SK-N-SH (cell line): ENCODE data around the gene ZNF106. TPM values are rescaled to one million over a fixed set of nuclear protein-coding genes. Genes with fewer than 3 reads are reported as not detected.

ENCODE experiments used
- CTCF ChIA-PET: fragments of 300-600, 350-600 bp; formaldehyde crosslinking; extraction: SDS; loops from one replicate; lab custom pipeline; 2021; lab: Yijun Ruan, JAX
- POLR2A ChIA-PET: fragments of 350-600 bp; sonication (Branson Sonifier 250); formaldehyde crosslinking; extraction: SDS; loops from one replicate; lab custom pipeline; 2020; ENCODE audit warnings: antibody characterized with exemption, inconsistent platforms; lab: Yijun Ruan, JAX
- DNase-seq: peaks from one replicate; pipeline ENCODE4 v3.0.0; 2012
- H2AFZ ChIP-seq: fragments of 200-600 bp; sonication (generic); 2 replicates; pipeline ENCODE4 v1.8.1; 2016; ENCODE audit warnings: antibody characterized with exemption, mild to moderate bottlenecking, low read depth
- H3F3A ChIP-seq: fragments of 200-600 bp; sonication (generic); replicated peaks from 2 replicates; pipeline ENCODE3; 2016; ENCODE audit warnings: antibody characterized with exemption, mild to moderate bottlenecking; ENCODE audit not compliant: insufficient read depth
- H3K27ac ChIP-seq, 2 experiments: fragments of 200-500 bp in 1 of 2; fragments of 200-600 bp in 1 of 2; sonication (Bioruptor generic) in 1 of 2; sonication (generic), shearing (Covaris generic) in 1 of 2; 2 replicates each; pipeline versions ENCODE4 v1.5.1 to v1.6.1; 2014 to 2016; ENCODE audit warnings: low read depth in 2 of 2, inconsistent platforms in 1 of 2, low read length in 1 of 2, mild to moderate bottlenecking in 1 of 2, mixed read lengths in 1 of 2
- H3K27me3 ChIP-seq: fragments of 200-600 bp; sonication (generic), shearing (Covaris generic); 2 replicates; pipeline ENCODE4 v1.6.1; 2016; ENCODE audit warnings: mixed run types; ENCODE audit not compliant: insufficient read depth
- H3K36me3 ChIP-seq, 2 experiments: fragments of 200-500 bp in 1 of 2; fragments of 200-600 bp in 1 of 2; sonication (Bioruptor generic) in 1 of 2; sonication (generic) in 1 of 2; replicated peaks in 1 of 2; 2 replicates each; pipeline versions ENCODE3 to v1.5.1; 2014 to 2016; ENCODE audit warnings: low read length in 1 of 2, mild to moderate bottlenecking in 1 of 2; ENCODE audit not compliant: insufficient read depth in 2 of 2, control insufficient read depth in 1 of 2
- H3K4me1 ChIP-seq, 2 experiments: fragments of 200-500 bp in 1 of 2; fragments of 200-600 bp in 1 of 2; sonication (Bioruptor generic) in 1 of 2; sonication (generic), shearing (Covaris generic) in 1 of 2; 2 replicates each; pipeline versions ENCODE4 v1.5.1 to v1.6.1; 2014 to 2016; ENCODE audit warnings: low read depth in 1 of 2, low read length in 1 of 2, mixed run types in 1 of 2; ENCODE audit not compliant: insufficient read depth in 2 of 2, control insufficient read depth in 1 of 2
- H3K4me2 ChIP-seq: fragments of 200-600 bp; sonication (generic), shearing (Covaris generic); 2 replicates; pipeline ENCODE4 v1.6.1; 2017; ENCODE audit warnings: mixed run types
- H3K4me3 ChIP-seq, 2 experiments: fragments of 200-500 bp in 1 of 2; fragments of 200-600 bp in 1 of 2; sonication (Bioruptor generic) in 1 of 2; sonication (generic), shearing (Covaris generic) in 1 of 2; 2 replicates each; pipeline versions ENCODE4 v1.5.1 to v1.8.1; 2014 to 2016; ENCODE audit warnings: low read depth in 2 of 2, inconsistent platforms in 1 of 2, low read length in 1 of 2, mild to moderate bottlenecking in 1 of 2, mixed read lengths in 1 of 2, moderate library complexity in 1 of 2
- H3K79me2 ChIP-seq: fragments of 200-600 bp; sonication (generic); 2 replicates; pipeline ENCODE4 v1.8.1; 2017; ENCODE audit warnings: mild to moderate bottlenecking; ENCODE audit not compliant: insufficient read depth
- H3K9ac ChIP-seq: fragments of 200-600 bp; sonication (generic); 2 replicates; pipeline ENCODE4 v1.6.1; 2017; ENCODE audit warnings: mixed run types
- H3K9me2 ChIP-seq: fragments of 200-600 bp; sonication (generic); 2 replicates; pipeline ENCODE4 v1.6.1; 2017; ENCODE audit warnings: mixed run types
- H3K9me3 ChIP-seq: fragments of 200-600 bp; sonication (generic); 2 replicates; pipeline ENCODE4 v1.6.1; 2017; ENCODE audit warnings: mixed run types, mild to moderate bottlenecking, moderate library complexity
- H4K20me1 ChIP-seq: fragments of 200-600 bp; sonication (generic); 2 replicates; pipeline ENCODE4 v1.6.1; 2017; ENCODE audit warnings: mild to moderate bottlenecking, mixed run types; ENCODE audit not compliant: insufficient read depth
- CHD2 ChIP-seq: fragments of 150-350 bp; IDR thresholded peaks from 2 replicates; pipeline ENCODE4 v1.6.1; 2018; ENCODE audit warnings: low read length; ENCODE audit not compliant: partially characterized antibody
- ELF1 ChIP-seq: IDR thresholded peaks from 2 replicates; pipeline ENCODE4 v1.4.0; 2012
- EZH2phosphoT487 ChIP-seq: fragments of 200-600 bp; sonication (generic); IDR thresholded peaks from 2 replicates; pipeline ENCODE4 v1.6.1; 2017; ENCODE audit warnings: low read depth, mixed run types, mild to moderate bottlenecking, antibody characterized with exemption, moderate library complexity, borderline replicate concordance
- FOSL2 ChIP-seq: IDR thresholded peaks from 2 replicates; pipeline ENCODE4 v1.4.0; 2012; ENCODE audit warnings: low read depth, mild to moderate bottlenecking, moderate library complexity, borderline replicate concordance
- FOXM1 ChIP-seq: IDR thresholded peaks from 2 replicates; pipeline ENCODE4 v1.4.0; 2012; ENCODE audit warnings: low read depth, mild to moderate bottlenecking
- GABPA ChIP-seq: IDR thresholded peaks from 2 replicates; pipeline ENCODE4 v1.4.0; 2012; ENCODE audit warnings: low read depth, mild to moderate bottlenecking
- JUND ChIP-seq: IDR thresholded peaks from 2 replicates; pipeline ENCODE4 v1.4.0; 2012
- NFIC ChIP-seq: IDR thresholded peaks from 2 replicates; pipeline ENCODE4 v1.4.0; 2012; ENCODE audit warnings: borderline replicate concordance
- NRF1 ChIP-seq: IDR thresholded peaks from 2 replicates; pipeline ENCODE4 v1.6.1; 2012; ENCODE audit warnings: low read depth, mild to moderate bottlenecking, low read length
- POLR2AphosphoS5 ChIP-seq: IDR thresholded peaks from 2 replicates; pipeline ENCODE4 v1.6.1; 2012; ENCODE audit warnings: low read depth, low read length
- RCOR1 ChIP-seq: fragments of 150-350 bp; IDR thresholded peaks from 2 replicates; pipeline ENCODE4 v1.6.1; 2017; ENCODE audit warnings: antibody characterized with exemption, low read length
- RFX5 ChIP-seq: IDR thresholded peaks from 2 replicates; pipeline ENCODE4 v1.6.1; 2012; ENCODE audit warnings: mild to moderate bottlenecking, improper control_type of control experiment, low read length
- SIN3A ChIP-seq: IDR thresholded peaks from 2 replicates; pipeline ENCODE4 v1.6.1; 2012; ENCODE audit warnings: low read depth, mild to moderate bottlenecking, low read length, moderate library complexity, borderline replicate concordance
- SMC3 ChIP-seq: IDR thresholded peaks from 2 replicates; pipeline ENCODE4 v1.6.1; 2012; ENCODE audit warnings: low read depth, low read length, improper control_type of control experiment
- WGBS: methylation state at CpG from one replicate; pipeline ENCODE4 v1.1.6; 2017; ENCODE audit warnings: low lambda C conversion rate; 5-methylcytosine and 5-hydroxymethylcytosine counted together
- polyA plus RNA-seq, 3 experiments: library from polyadenylated mRNA; depleted of rRNA; stranded (reverse); fragments of >200 nt; gene quantifications; 2 replicates each; pipeline ENCODE4 v1.2.3, GENCODE V29; 2012
- TF ChIP-seq, protein P1 (sequence below): fragments of 200-600 bp; sonication (generic); IDR thresholded peaks from 2 replicates; pipeline ENCODE4 v1.6.1; 2017; ENCODE audit warnings: antibody characterized with exemption, mild to moderate bottlenecking, moderate library complexity
- TF ChIP-seq, protein P2 (sequence below): fragments of 150-350 bp; IDR thresholded peaks from 2 replicates; pipeline ENCODE4 v1.6.1; 2016; ENCODE audit warnings: mild to moderate bottlenecking, low read depth, low read length
- TF ChIP-seq, protein P3 (sequence below): IDR thresholded peaks from 2 replicates; pipeline ENCODE4 v1.4.0; 2012; ENCODE audit warnings: low read depth, borderline replicate concordance

ZNF106 gene
- polyA plus RNA-seq, 1 of the 3 experiments (the other 2 are of a cell fraction) = 8.9 TPM

DNA sequence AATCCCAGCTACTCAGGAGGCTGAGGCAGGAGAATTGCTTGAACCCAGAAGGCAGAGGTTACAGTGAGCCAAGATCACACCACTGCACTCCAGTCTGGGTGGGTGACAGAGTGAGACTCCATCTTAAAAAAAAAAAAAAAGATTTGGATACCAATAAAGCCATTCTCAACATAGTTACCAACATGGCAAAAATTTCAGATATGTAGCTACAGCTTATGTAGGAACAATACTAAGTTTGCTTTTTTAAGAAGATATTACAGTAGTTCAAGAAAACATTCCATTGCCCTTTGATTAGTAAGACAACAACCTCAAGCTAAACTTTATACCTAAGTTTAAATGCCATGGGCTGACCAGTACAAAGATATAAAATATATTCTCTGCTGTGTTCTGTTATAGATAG is 34.4 kb downstream of the ZNF106 start (continued):
- TF ChIP-seq CHD2 = no peak

DNA sequence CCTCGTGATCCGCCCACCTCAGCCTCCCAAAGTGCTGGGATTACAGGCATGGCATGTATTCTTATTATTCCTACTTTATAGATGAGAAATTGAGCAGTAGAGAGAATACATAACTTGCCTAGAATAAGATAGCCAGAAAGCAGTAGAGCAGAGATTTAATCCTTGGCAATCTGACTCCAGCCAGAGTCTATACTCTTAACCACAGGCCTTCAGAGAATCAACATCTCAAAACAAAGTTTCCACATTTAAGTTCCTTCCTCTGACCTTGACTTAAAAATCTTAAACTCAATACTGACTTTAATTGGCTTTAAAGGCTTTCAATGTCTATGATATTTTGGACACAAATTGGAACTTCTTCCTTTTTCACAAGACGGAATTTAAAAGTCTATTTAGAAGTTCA is 37.1 kb downstream of the ZNF106 start:
- Histone ChIP-seq H3K4me1 (peaks cover 8 to 16% of the 10 kb centered on the region in 2 experiments; a peak in 3 of 4 replicates), H3F3A (peaks cover 21% of the 10 kb centered on the region), H3K4me2 (no peak overlapping the region), H3K9me3 (no peaks in the 10 kb centered on the region), H4K20me1 (no peaks in the 10 kb centered on the region), H2AFZ (no peak overlapping the region), H3K4me3 (no peak overlapping the region), H3K79me2 (peaks cover 4% of the 10 kb centered on the region; the same call in 1 of the 2 replicates)
- 96% methylated on average over 3 of the region's 3 CpGs for WGBS
- POLR2A ChIA-PET = no interaction called here
- no peak for DNase-seq
- TF ChIP-seq NRF1 = no peak
- TF ChIP-seq, protein P1, sequence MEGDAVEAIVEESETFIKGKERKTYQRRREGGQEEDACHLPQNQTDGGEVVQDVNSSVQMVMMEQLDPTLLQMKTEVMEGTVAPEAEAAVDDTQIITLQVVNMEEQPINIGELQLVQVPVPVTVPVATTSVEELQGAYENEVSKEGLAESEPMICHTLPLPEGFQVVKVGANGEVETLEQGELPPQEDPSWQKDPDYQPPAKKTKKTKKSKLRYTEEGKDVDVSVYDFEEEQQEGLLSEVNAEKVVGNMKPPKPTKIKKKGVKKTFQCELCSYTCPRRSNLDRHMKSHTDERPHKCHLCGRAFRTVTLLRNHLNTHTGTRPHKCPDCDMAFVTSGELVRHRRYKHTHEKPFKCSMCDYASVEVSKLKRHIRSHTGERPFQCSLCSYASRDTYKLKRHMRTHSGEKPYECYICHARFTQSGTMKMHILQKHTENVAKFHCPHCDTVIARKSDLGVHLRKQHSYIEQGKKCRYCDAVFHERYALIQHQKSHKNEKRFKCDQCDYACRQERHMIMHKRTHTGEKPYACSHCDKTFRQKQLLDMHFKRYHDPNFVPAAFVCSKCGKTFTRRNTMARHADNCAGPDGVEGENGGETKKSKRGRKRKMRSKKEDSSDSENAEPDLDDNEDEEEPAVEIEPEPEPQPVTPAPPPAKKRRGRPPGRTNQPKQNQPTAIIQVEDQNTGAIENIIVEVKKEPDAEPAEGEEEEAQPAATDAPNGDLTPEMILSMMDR = no peak
- TF ChIP-seq SMC3 = no peak
- TF ChIP-seq GABPA = no peak
- TF ChIP-seq JUND = no peak
- TF ChIP-seq, protein P2, sequence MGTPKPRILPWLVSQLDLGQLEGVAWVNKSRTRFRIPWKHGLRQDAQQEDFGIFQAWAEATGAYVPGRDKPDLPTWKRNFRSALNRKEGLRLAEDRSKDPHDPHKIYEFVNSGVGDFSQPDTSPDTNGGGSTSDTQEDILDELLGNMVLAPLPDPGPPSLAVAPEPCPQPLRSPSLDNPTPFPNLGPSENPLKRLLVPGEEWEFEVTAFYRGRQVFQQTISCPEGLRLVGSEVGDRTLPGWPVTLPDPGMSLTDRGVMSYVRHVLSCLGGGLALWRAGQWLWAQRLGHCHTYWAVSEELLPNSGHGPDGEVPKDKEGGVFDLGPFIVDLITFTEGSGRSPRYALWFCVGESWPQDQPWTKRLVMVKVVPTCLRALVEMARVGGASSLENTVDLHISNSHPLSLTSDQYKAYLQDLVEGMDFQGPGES = no peak
- no peak for TF ChIP-seq SIN3A
- no peak for TF ChIP-seq ELF1
- no peak for TF ChIP-seq POLR2AphosphoS5
- no peak for TF ChIP-seq NFIC
- no peak for TF ChIP-seq FOSL2
- TF ChIP-seq RCOR1 = no peak
- no peak for TF ChIP-seq FOXM1
- TF ChIP-seq, all 33 proteins: peak for 0
- CTCF ChIA-PET = no interaction called here
- Histone ChIP-seq H3K27me3 (no peaks in the 10 kb centered on the region), H3K9me2 (no peaks in the 10 kb centered on the region), H3K27ac (peak overlapping the region in 1 of 2 experiments; percentile 17; a peak in 1 of 4 replicates), H3K9ac (no peak overlapping the region), H3K36me3 (peaks cover 34 to 35% of the 10 kb centered on the region in 2 experiments)

DNA sequence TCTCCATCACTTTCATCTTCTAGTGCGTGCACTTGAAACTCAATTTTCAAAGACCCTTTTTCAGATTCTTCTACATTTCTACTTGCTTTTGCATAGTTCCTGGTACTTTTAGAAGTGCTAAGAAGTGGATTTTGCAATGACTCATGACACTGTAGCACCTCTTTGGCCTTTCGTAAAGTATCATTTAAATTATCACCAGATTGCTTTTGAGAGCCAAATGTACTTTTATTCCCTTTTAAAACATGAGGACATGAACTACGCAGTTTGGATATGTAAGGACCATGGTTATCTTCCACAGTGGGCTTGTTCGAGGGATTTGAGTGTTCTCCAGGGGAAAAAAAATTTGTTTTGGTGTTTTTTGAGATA is 40.5 kb downstream of the ZNF106 start:
- CTCF ChIA-PET = no interaction called here
- Histone ChIP-seq H4K20me1 (no peaks in the 10 kb centered on the region), H3K4me2 (no peak overlapping the region), H3K9me3 (no peaks in the 10 kb centered on the region), H3K27ac (no peak overlapping the region), H3K79me2 (no peaks in the 10 kb centered on the region), H3F3A (peaks cover 8% of the 10 kb centered on the region), H3K4me3 (no peak overlapping the region), H3K36me3 (peaks cover 55 to 60% of the 10 kb centered on the region in 2 experiments)
- no peak for DNase-seq
- WGBS = 96% methylated on average over 4 of the region's 4 CpGs
- TF ChIP-seq RFX5 (no peak), EZH2phosphoT487 (no peak), FOXM1 (no peak)
- TF ChIP-seq, protein P1 = no peak
- TF ChIP-seq, protein P3, sequence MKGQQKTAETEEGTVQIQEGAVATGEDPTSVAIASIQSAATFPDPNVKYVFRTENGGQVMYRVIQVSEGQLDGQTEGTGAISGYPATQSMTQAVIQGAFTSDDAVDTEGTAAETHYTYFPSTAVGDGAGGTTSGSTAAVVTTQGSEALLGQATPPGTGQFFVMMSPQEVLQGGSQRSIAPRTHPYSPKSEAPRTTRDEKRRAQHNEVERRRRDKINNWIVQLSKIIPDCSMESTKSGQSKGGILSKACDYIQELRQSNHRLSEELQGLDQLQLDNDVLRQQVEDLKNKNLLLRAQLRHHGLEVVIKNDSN = no peak
- TF ChIP-seq, all 33 proteins: peak for 0
- no peak overlapping the region for H3K9ac ChIP-seq
- H3K9me2 ChIP-seq = no peaks in the 10 kb centered on the region
- H3K4me1 ChIP-seq = no peaks in the 10 kb centered on the region; a peak in 1 of 4 replicates
- H2AFZ ChIP-seq = no peak overlapping the region
- POLR2A ChIA-PET = interaction anchor here (1.0 kb wide), 1 partner anchor 177 kb away, joined by 3 read pairs; the partner anchor contains the start of gene TMEM87A
- no peaks in the 10 kb centered on the region for H3K27me3 ChIP-seq
